ENCODE data around the gene IMMP2L. TPM values are rescaled to one million over a fixed set of nuclear protein-coding genes. Genes with fewer than 3 reads are reported as not detected.

Gene IMMP2L
- total RNA-seq, 1 experiment from 2014 or later = 8.8 TPM

- H3K27me3 ChIP-seq (ENCODE audit: control insufficient read depth, insufficient read depth, low read length) = no peaks in the 10 kb centered on the region
- TF ChIP-seq CTCF (IDR thresholded peaks at IDR 0.05) (no peak), REST (IDR thresholded peaks at IDR 0.05; ENCODE audit: insufficient read depth in 1 of 2, low read depth in 2 of 2, low read length in 1 of 2) (no peak)
- no peak overlapping the region for H3K4me3 ChIP-seq (ENCODE audit: low read depth in 2 of 2, low read length in 2 of 2)
- DNase-seq (ENCODE audit: low read depth, low spot score) = no peak
- H3K27ac ChIP-seq (ENCODE audit: low read length) = no peak overlapping the region
- BruUV-seq (replicated peaks) = no TSS peak
- CTCF ChIA-PET = no interaction called here
- in situ Hi-C loops (cut with HindIII; ENCODE audit: low pct_unique_long_range_greater_than_20kb, low sequenced_read_pairs) (no loop called here), intact Hi-C loops (cut with micrococcal nuclease; ENCODE audit: unreplicated experiment) (no loop called here)
- H3K36me3 ChIP-seq (ENCODE audit: control insufficient read depth, insufficient read depth, low read length) = no peaks in the 10 kb centered on the region
- H3K9me3 ChIP-seq (ENCODE audit: control insufficient read depth, insufficient read depth, low read depth, low read length) = no peaks in the 10 kb centered on the region
- POLR2A ChIA-PET = no interaction called here
- H3K4me1 ChIP-seq (ENCODE audit: control insufficient read depth, insufficient read depth, low read length) = no peaks in the 10 kb centered on the region
- ATAC-seq = no peak
Measured at GRCh38 chr7:111068618-111069017, 493.7 kb downstream of the IMMP2L start.

- DNase-seq (ENCODE audit: low read depth, low spot score) (no peak), ATAC-seq (no peak)
- Histone ChIP-seq H3K4me1 (ENCODE audit: control insufficient read depth, insufficient read depth, low read length) (no peaks in the 10 kb centered on the region), H3K36me3 (ENCODE audit: control insufficient read depth, insufficient read depth, low read length) (no peaks in the 10 kb centered on the region), H3K9me3 (ENCODE audit: control insufficient read depth, insufficient read depth, low read depth, low read length) (no peaks in the 10 kb centered on the region), H3K27ac (ENCODE audit: low read length) (no peak overlapping the region), H3K27me3 (ENCODE audit: control insufficient read depth, insufficient read depth, low read length) (no peaks in the 10 kb centered on the region), H3K4me3 (ENCODE audit: low read depth in 2 of 2, low read length in 2 of 2) (no peak overlapping the region)
- TF ChIP-seq REST (IDR thresholded peaks at IDR 0.05; ENCODE audit: insufficient read depth in 1 of 2, low read depth in 2 of 2, low read length in 1 of 2) = no peak
- no peak for TF ChIP-seq TCF7L2 (IDR thresholded peaks at IDR 0.05; ENCODE audit: low read depth, low read length)
- no peak for TF ChIP-seq POLR2AphosphoS5 (IDR thresholded peaks at IDR 0.05; ENCODE audit: low read depth, low read length)
- TF ChIP-seq SIN3A (IDR thresholded peaks at IDR 0.05; ENCODE audit: borderline replicate concordance, insufficient read depth, low read depth, low read length) = no peak
- no peak for TF ChIP-seq CTCF (IDR thresholded peaks at IDR 0.05)
- no TSS peak for BruUV-seq (replicated peaks)
- CTCF ChIA-PET = no interaction called here
- intact Hi-C loops (cut with micrococcal nuclease; ENCODE audit: unreplicated experiment) (no loop called here), in situ Hi-C loops (cut with HindIII; ENCODE audit: low pct_unique_long_range_greater_than_20kb, low sequenced_read_pairs) (no loop called here)
- POLR2A ChIA-PET = no interaction called here
Measured at GRCh38 chr7:111067682-111068081, 494.6 kb downstream of the IMMP2L start.
